Tibial artery (tissue), 4 donors: Measurements from ENCODE around the gene WWP2.

Experiments used
- DNase-seq, 2 donors: peaks; one replicate each; pipeline ENCODE4 v3.0.0-alpha.2; 2019
- H3K27ac ChIP-seq, 2 donors: fragments of 200-600 bp; sonication (generic) in 1 of 2; 1 replicate in 1 of 2; 2 replicates in 1 of 2; pipeline ENCODE4 v1.5.1; 2018 to 2019; ENCODE audit warnings: mild to moderate bottlenecking in 1 of 2
- H3K27me3 ChIP-seq, 2 donors: fragments of 200-600 bp; sonication (generic) in 1 of 2; one replicate each; pipeline versions ENCODE4 v1.5.1 to v1.6.0; 2016 to 2019
- H3K36me3 ChIP-seq, 3 donors: fragments of 200-600 bp; sonication (generic) in 2 of 3; one replicate each; pipeline ENCODE4 v1.5.1; 2016 to 2019; ENCODE audit warnings: mild to moderate bottlenecking in 2 of 3
- H3K4me1 ChIP-seq, 4 donors: fragments of 200-600 bp; sonication (generic) in 2 of 4; 1 replicate in 3 of 4; 2 replicates in 1 of 4; pipeline ENCODE4 v1.5.1; 2016 to 2019
- H3K4me3 ChIP-seq, 2 donors: fragments of 200-600 bp; sonication (generic) in 1 of 2; 1 replicate in 1 of 2; 2 replicates in 1 of 2; pipeline ENCODE4 v1.5.1; 2018 to 2019; ENCODE audit warnings: mild to moderate bottlenecking in 2 of 2
- H3K9me3 ChIP-seq, 3 donors: fragments of 200-600 bp; sonication (generic) in 1 of 3; one replicate each; pipeline ENCODE4 v1.5.1; 2016 to 2019
- intact Hi-C: fragments of 100-400 bp; cut with DNase I; formaldehyde crosslinking; loops from one replicate; pipeline ENCODE4 v1.15.0; 2023; ENCODE audit warnings: low total_unique reads
- TF ChIP-seq, protein P1 (sequence below), 2 experiments: fragments of 200-600 bp in 1 of 2; fragments of 450-650 bp in 1 of 2; IDR thresholded peaks; one replicate each; pipeline ENCODE4 v1.5.1; 2017 to 2019; ENCODE audit warnings: antibody characterized with exemption in 2 of 2, mild to moderate bottlenecking in 1 of 2, moderate library complexity in 1 of 2

The WWP2 gene

DNA sequence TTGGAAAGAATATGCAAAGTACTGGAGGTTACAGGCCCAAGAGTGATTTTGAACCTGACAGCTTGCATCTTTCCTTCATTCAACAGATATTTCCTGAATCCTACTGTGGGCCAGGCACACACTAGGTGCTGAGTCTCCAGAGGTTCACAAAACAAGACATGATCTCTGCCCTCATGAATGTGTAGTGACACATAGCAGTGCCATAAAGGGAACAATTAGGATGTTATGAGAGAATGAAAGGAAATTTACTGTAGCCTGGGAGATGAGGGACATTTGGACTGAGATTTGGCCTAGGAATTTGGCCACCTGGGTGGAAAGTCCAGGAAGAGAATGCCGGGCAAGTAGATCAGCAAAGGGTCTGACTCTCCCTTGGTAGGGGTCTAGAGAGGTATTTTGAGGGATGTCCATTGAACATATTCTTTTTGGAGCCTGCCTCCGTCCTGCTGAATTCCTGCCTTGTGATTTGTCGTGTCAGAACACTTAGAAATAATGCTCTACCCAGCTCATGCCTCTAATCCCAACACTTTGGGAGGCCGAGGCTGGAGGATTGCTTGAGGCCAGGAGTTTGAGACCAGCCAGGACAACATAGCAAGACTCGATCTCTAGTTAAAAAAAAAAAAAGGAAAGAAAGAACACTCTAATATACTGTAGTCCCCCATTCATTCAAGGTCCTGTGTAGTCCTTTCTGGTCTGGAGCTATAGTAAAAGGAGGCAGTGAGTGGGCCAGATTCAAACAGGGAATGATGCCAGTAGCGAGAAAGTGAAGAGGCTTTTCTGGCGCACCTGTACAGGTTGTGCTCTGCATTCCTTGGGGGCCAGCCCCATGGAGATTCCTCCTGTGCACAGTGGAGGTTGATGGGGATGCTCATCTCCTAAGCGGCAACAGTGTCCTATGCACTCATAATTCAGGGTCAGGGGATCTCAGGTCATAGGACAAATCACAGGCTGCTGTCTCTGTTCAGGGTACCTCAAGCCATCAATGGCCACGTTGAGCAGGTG lies 98.4 kb downstream of the WWP2 start:
- H3K4me1 ChIP-seq = peaks cover 0 to 50% (median 28%) of the 10 kb centered on the region in 4 donors
- H3K27me3 ChIP-seq = no peaks in the 10 kb centered on the region
- H3K9me3 ChIP-seq = no peaks in the 10 kb centered on the region
- intact Hi-C loops = loop anchor here (5.0 kb wide), 1 partner anchor 57 kb away; no protein-coding TSS in a partner anchor
- TF ChIP-seq, protein P1, sequence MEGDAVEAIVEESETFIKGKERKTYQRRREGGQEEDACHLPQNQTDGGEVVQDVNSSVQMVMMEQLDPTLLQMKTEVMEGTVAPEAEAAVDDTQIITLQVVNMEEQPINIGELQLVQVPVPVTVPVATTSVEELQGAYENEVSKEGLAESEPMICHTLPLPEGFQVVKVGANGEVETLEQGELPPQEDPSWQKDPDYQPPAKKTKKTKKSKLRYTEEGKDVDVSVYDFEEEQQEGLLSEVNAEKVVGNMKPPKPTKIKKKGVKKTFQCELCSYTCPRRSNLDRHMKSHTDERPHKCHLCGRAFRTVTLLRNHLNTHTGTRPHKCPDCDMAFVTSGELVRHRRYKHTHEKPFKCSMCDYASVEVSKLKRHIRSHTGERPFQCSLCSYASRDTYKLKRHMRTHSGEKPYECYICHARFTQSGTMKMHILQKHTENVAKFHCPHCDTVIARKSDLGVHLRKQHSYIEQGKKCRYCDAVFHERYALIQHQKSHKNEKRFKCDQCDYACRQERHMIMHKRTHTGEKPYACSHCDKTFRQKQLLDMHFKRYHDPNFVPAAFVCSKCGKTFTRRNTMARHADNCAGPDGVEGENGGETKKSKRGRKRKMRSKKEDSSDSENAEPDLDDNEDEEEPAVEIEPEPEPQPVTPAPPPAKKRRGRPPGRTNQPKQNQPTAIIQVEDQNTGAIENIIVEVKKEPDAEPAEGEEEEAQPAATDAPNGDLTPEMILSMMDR (IDR thresholded peaks at IDR 0.05) = no peak
- peak overlapping the region; percentile 81 to 84 for H3K27ac ChIP-seq
- H3K4me3 ChIP-seq = no peak overlapping the region
- DNase-seq = no peak
- no peaks in the 10 kb centered on the region for H3K36me3 ChIP-seq

DNA sequence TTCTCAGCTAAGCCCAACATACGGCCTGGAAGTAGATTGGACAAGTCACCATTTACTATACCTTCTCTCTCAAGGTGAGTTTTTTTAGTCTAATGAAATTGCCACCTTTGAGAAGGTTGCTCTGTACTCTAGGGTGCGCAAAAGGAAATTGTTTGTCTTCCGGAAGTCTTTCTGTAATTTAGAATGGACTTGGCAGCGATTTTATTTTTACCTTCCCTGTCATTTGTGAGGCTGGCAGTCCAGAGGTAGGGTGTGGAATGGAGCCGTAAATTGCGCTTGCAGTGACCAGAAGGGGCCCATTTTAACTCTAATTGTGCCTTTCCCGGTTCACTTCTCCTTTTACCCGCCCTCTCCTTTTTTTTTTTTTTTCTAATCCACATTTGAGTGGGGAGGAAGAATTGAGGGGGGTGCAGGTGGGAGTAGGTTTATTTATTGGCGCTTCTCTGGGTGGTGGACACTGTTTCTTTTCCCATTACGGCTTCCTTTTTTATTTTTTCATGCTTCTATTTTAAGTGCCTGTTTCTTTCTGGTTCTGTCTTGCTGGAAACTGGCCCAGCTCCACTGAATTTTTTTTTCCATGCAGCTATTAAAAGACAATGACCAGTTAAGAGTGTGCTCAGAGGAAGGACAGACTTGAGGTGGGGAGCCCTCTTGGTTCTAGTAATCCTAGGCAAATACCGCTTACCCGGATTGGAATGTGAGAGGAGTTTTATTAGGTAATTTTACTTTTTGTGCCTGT lies 99.3 kb downstream of the WWP2 start:
- DNase-seq = peak; percentile 74 to 81
- H3K27me3 ChIP-seq = no peaks in the 10 kb centered on the region
- peak overlapping the region; percentile 10 to 21 for H3K4me3 ChIP-seq
- H3K36me3 ChIP-seq = no peaks in the 10 kb centered on the region
- peak overlapping the region; percentile 81 to 84 for H3K27ac ChIP-seq
- intact Hi-C loops = loop anchor here (5.0 kb wide), 1 partner anchor 56 kb away; no protein-coding TSS in a partner anchor
- peaks cover 0 to 51% (median 28%) of the 10 kb centered on the region in 4 donors for H3K4me1 ChIP-seq
- H3K9me3 ChIP-seq = no peaks in the 10 kb centered on the region
- TF ChIP-seq, protein P1 (IDR thresholded peaks at IDR 0.05) = no peak

DNA sequence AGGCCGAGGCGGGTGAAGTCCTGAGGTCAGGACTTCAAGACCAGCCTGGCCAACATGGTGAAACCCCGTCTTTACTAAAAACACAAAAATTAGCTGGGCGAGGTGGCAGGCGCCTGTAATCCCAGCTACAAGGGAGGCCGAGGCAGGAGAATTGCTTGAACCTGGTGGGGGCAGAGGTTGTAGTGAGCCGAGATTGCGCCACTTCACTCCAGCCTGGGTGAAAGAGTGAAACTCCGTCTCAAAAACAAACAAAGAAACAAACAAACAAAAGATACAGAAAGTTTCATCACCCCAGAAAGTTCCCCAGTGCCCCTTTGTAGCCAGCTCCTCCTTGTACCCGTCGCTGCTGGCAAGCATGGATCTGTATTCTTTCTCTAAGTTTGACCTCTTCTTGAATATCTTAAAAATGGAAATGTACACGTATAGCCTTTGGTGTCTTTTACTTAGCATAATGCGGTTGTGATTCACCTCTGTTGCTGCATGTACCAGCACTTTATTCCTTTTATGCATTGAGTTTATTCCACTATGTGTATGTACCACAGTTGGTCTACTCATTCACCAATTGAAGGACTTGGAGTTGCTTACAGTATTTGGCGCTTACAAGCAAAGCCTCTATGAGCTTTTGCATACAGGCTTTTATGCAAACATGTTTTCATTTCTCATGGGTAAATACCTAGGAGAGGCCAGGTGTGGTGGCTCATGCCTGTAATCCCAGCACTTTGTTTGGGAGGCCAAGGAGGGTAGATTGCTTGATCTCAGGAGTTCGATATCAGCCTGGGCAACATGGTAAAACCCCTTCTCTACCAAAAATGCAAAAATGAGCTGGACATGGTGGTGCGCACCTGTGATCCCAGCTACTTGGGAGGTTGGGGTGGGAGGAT lies 101.5 kb downstream of the WWP2 start:
- intact Hi-C loops = loop anchor here (5.0 kb wide), 1 partner anchor 54 kb away; no protein-coding TSS in a partner anchor
- no peak for DNase-seq
- Histone ChIP-seq H3K27me3 (no peaks in the 10 kb centered on the region), H3K9me3 (no peaks in the 10 kb centered on the region), H3K27ac (peak overlapping the region in 1 of 2 donors; percentile 84), H3K4me3 (no peak overlapping the region), H3K4me1 (peaks cover 0 to 51% (median 28%) of the 10 kb centered on the region in 4 donors), H3K36me3 (no peaks in the 10 kb centered on the region)
- TF ChIP-seq, protein P1 (IDR thresholded peaks at IDR 0.05) = no peak

DNA sequence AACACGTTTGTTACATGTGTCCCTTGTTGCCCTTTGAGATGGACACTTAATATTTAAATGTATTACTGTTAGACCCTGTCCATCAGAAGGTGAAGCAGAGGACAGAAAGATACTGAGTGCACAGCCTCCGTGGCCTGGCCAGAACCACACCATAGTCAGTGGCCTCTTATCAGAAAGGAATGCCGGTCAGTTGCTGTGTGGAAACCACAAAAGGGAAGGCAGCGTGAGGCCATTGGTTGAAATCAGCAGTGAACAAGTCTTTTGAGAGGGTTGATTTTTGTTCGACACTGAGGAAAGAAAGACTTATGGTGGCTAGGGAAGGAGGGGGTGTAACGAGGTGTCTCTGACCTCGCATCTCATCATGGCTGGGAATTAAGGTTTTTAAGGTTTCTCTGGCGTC lies 103.6 kb downstream of the WWP2 start:
- no peak overlapping the region for H3K27ac ChIP-seq
- no peaks in the 10 kb centered on the region for H3K9me3 ChIP-seq
- no peaks in the 10 kb centered on the region for H3K36me3 ChIP-seq
- peaks cover 0 to 31% (median 16%) of the 10 kb centered on the region in 4 donors for H3K4me1 ChIP-seq
- no peak overlapping the region for H3K4me3 ChIP-seq
- TF ChIP-seq, protein P1 (IDR thresholded peaks at IDR 0.05) = no peak
- DNase-seq = no peak
- intact Hi-C loops = no loop called here
- no peaks in the 10 kb centered on the region for H3K27me3 ChIP-seq
